Measurements from ENCODE around the gene OSER1.

- TF ChIP-seq CTCF (IDR thresholded peaks at IDR 0.05) (no peak), POLR2AphosphoS5 (IDR thresholded peaks at IDR 0.05) (peak in 1 of 3 donors; percentile 12), EP300 (IDR thresholded peaks at IDR 0.05; ENCODE audit: low read depth) (peak; percentile 31), POLR2A (IDR thresholded peaks at IDR 0.05) (peak; percentile 18)
Measured at GRCh38 chr20:44223721-44224120, 13.2 kb upstream of the OSER1 start.

Data from transverse colon (tissue), 4 donors.